HG03457 (cell line): ENCODE data around the gene NMNAT2.
"Not testable (repeated sequence)": the region's sequence is repeated elsewhere in the genome, so short reads cannot be mapped to it uniquely, and the experiment has no call there.

ENCODE experiments used
- ATAC-seq: cut with Tn5 transposase; IDR thresholded peaks from one replicate; pipeline ENCODE4 v1.9.1; 2021; ENCODE audit warnings: moderate number of reproducible peaks; ENCODE audit not compliant: unreplicated experiment

Gene NMNAT2

GRCh38 chr1:183417772-183418491, at the start of gene NMNAT2:
NMNAT2 (minus strand) TSS chr1:183418380; CDS start chr1:183418267, 113 bp downstream.
- ATAC-seq = no peak

GRCh38 chr1:183467687-183468086, 49.5 kb upstream of the NMNAT2 start:
- no peak for ATAC-seq

GRCh38 chr1:183466781-183467180, 48.6 kb upstream of the NMNAT2 start:
- ATAC-seq = no peak

- no peak for ATAC-seq
Observed at GRCh38 chr1:183463566-183463965, 45.4 kb upstream of the NMNAT2 start.

- no peak for ATAC-seq
Observed at GRCh38 chr1:183461350-183461749, 43.2 kb upstream of the NMNAT2 start.

- no peak for ATAC-seq
Observed at GRCh38 chr1:183460596-183460995, 42.4 kb upstream of the NMNAT2 start.

GRCh38 chr1:183457449-183457848, 39.3 kb upstream of the NMNAT2 start:
- no peak for ATAC-seq

GRCh38 chr1:183456826-183457225, 38.6 kb upstream of the NMNAT2 start:
- ATAC-seq = no peak

- ATAC-seq = no peak
Observed at GRCh38 chr1:183454377-183454776, 36.2 kb upstream of the NMNAT2 start.

- ATAC-seq = no peak
Observed at GRCh38 chr1:183450093-183450492, 31.9 kb upstream of the NMNAT2 start.

GRCh38 chr1:183449223-183449770, 31.1 kb upstream of the NMNAT2 start:
- ATAC-seq = no peak

GRCh38 chr1:183444243-183444642, 26.1 kb upstream of the NMNAT2 start:
- no peak for ATAC-seq

- no peak for ATAC-seq
Observed at GRCh38 chr1:183443466-183443865, 25.3 kb upstream of the NMNAT2 start.

GRCh38 chr1:183443011-183443410, 24.8 kb upstream of the NMNAT2 start:
- no peak for ATAC-seq

- ATAC-seq = no peak
Observed at GRCh38 chr1:183438060-183438459, 19.9 kb upstream of the NMNAT2 start.

GRCh38 chr1:183435497-183435896, 17.3 kb upstream of the NMNAT2 start:
- ATAC-seq = no peak

GRCh38 chr1:183433703-183434102, 15.5 kb upstream of the NMNAT2 start:
- no peak for ATAC-seq

- ATAC-seq = no peak
Observed at GRCh38 chr1:183432548-183432875, 14.3 kb upstream of the NMNAT2 start.

- ATAC-seq = no peak
Observed at GRCh38 chr1:183431840-183432547, 13.8 kb upstream of the NMNAT2 start.

GRCh38 chr1:183427591-183427990, 9.4 kb upstream of the NMNAT2 start:
- ATAC-seq = not testable (repeated sequence)

- no peak for ATAC-seq
Observed at GRCh38 chr1:183424691-183425090, 6.5 kb upstream of the NMNAT2 start.

GRCh38 chr1:183423541-183423940, 5.4 kb upstream of the NMNAT2 start:
- no peak for ATAC-seq
